ENCODE measurements around the gene VCP.

VCP gene

DNA sequence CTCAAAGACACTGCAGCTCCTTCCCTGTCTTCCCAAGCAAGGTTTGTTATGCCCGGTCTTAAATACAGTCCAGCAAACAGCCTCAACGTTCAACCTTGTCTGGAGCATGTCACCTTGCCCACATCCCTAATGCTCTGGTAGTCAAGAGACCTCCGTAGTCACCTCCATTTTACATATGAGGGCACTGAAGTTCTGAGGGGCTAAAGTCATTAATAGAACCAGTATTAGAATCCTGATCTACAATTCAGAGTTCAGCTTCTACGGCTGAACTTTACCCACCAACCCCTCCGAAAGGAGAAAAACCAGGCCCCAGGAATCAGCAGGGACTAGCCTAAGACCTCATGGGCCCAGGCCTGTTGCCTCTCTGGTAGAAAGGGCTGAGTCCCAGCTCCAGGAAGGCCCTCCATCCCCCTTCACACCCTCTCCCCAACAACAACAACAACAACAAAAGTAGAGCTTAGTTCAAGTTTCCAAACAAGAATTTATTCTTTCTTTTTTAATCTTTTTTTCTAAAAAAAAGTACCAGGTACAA is 31.3 kb upstream of the VCP start:
- DNase-seq (ENCODE audit: low read depth in 2 of 2) = no peak

GRCh38 chr9:35102769-35103659 is 30.6 kb upstream of the VCP start, which contains the start of gene STOML2:
Gene STOML2 (minus strand): TSS chr9:35103131. CDS start chr9:35103094, 37 bp downstream.
- DNase-seq (ENCODE audit: low read depth in 2 of 2) = peak; percentile 82 to 85

GRCh38 chr9:35102465-35102768 is 30.0 kb upstream of the VCP start:
- no peak for DNase-seq (ENCODE audit: low read depth in 2 of 2)

GRCh38 chr9:35097573-35097972 is 25.1 kb upstream of the VCP start:
- DNase-seq (ENCODE audit: low read depth in 2 of 2) = no peak

DNA sequence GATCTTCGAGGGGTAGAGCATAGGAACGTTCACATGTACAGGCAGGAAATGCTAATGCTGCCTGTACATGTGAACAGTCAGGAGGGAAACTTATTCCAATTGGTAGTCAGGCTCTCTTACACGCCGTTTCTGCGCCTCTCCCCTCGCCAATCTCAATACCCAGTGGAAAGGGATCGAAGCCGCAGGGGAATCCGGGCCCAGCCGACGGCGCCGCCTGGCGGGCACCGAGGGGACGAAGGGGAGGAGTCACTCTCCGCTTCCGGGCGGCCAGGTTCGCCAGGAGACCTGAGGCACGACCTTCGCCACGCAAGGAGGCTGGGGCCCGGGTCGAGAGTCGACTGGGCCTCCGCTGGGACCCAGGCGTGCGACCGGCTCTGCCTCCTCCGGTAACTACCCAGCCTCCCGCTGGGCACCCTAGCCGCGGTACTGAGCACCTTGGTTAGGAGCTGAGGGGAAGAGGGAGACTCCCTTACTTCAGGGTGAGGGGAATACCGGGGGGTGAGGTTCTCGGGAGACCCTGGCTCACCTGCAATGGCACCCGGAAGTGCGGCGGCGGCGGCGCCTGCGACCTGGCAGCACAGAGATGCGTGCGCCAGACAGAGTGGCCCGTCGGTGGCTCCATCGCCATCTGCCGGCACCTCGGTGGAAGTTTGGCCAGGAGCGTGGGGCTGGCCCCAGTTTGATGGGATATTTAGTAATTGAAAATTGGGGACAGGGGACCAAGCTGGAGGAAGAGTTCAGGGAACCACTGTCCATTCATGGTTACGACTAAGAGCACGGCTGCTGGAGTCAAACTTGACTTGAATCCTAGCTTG is 23.8 kb upstream of the VCP start, which contains the start of gene PIGO:
TSS of gene PIGO (minus strand) at position 557 of the 815 bp plus-strand sequence. CDS start 1,026 bp downstream, outside the sequence.
- peak; percentile 70 to 80 for DNase-seq (ENCODE audit: low read depth in 2 of 2)

GRCh38 chr9:35091536-35091935 is 19.1 kb upstream of the VCP start:
- DNase-seq (ENCODE audit: low read depth in 2 of 2) = no peak

GRCh38 chr9:35089434-35089833 is 17.0 kb upstream of the VCP start:
- DNase-seq (ENCODE audit: low read depth in 2 of 2) = no peak

- DNase-seq (ENCODE audit: low read depth in 2 of 2) = no peak
Measured at GRCh38 chr9:35085078-35085477, 12.7 kb upstream of the VCP start.

- peak; percentile 58 to 66 for DNase-seq (ENCODE audit: low read depth in 2 of 2)
Measured at GRCh38 chr9:35079426-35080341, 7.3 kb upstream of the VCP start, which contains the start of gene FANCG. Gene FANCG (minus strand): TSS chr9:35079942. CDS start chr9:35079524, 418 bp downstream.

DNA sequence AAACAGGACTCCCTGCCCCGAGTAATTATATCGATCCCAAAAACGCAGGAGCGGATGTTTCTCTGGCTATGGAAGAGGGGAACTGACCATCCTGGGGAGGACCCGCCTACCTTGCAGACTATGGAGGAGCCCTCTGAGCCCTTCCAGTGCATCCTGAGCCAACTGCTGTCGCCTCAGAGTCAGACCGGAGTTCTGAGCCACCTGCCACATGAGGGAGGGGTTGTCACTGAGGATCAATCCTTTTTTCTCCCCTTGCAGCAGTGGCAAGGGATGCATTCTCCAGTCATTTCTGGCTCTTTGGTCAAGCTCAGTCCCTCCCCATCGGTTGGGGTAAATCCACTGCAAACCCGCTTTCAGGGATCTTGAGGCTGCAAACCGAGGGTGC is 6.6 kb upstream of the VCP start:
- DNase-seq (ENCODE audit: low read depth in 2 of 2) = no peak

- no peak for DNase-seq (ENCODE audit: low read depth in 2 of 2)
Measured at GRCh38 chr9:35078066-35078465, 5.6 kb upstream of the VCP start.

DNA sequence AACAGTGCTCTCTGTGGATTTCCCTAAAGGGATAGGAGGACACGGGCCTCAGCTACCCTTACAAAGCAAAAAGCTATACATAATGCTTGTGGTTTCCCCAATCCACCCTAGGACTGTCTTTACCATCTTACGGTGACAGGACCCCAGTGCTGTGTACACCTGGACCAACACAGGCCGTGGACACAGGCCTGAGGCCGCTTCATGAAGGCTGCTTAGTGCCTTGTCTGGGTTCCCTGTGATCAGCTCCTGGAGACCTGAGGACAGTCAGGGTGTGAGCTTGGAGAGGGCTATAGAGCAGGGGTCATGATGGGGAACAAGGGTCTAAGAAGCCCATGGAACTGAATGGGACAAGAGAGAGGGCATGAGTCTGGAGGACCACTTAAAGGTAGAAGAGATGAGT is 4.4 kb upstream of the VCP start:
- no peak for DNase-seq (ENCODE audit: low read depth in 2 of 2)

GRCh38 chr9:35075358-35075757 is 2.9 kb upstream of the VCP start:
- no peak for DNase-seq (ENCODE audit: low read depth in 2 of 2)

- DNase-seq (ENCODE audit: low read depth in 2 of 2) = no peak
Measured at GRCh38 chr9:35074791-35075190, 2.4 kb upstream of the VCP start.

- no peak for DNase-seq (ENCODE audit: low read depth in 2 of 2)
Measured at GRCh38 chr9:35074141-35074540, 1.7 kb upstream of the VCP start.

GRCh38 chr9:35073279-35073612 is 821 bp upstream of the VCP start:
- DNase-seq (ENCODE audit: low read depth in 2 of 2) = no peak

DNA sequence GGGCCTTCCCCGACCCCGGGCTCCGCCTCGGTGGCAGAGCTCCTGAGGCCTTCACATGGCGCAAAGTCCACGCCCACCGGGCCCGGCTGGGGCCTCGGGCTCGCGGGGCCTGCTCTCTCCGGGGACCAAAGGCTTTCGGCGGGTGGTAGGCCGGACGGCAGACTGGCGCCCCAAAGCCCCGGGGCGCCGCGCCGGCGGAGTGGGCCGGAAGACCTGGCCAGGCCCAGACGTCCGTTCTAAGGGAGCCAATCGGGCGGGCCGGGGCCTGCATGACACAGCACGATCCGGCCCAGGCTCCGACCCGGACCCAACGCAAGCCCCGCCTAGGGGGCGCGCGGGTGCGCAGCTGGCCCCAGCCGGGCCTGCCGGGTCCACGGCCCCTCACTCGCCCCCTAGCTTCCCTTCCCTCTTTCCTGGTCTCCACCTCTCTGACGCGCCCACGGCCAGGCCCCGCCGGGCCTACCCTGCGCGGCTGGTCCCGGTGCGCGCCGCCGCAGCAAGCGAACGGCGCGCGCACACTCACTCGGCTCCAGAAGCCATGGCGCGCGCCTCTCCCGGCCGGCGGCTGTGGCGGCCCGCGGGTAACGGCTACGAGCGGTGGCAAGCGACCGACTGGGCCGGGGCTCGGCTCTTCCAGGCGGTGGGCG is 488 bp downstream of the VCP start:
- peak; percentile 50 to 59 for DNase-seq (ENCODE audit: low read depth in 2 of 2)

DNA sequence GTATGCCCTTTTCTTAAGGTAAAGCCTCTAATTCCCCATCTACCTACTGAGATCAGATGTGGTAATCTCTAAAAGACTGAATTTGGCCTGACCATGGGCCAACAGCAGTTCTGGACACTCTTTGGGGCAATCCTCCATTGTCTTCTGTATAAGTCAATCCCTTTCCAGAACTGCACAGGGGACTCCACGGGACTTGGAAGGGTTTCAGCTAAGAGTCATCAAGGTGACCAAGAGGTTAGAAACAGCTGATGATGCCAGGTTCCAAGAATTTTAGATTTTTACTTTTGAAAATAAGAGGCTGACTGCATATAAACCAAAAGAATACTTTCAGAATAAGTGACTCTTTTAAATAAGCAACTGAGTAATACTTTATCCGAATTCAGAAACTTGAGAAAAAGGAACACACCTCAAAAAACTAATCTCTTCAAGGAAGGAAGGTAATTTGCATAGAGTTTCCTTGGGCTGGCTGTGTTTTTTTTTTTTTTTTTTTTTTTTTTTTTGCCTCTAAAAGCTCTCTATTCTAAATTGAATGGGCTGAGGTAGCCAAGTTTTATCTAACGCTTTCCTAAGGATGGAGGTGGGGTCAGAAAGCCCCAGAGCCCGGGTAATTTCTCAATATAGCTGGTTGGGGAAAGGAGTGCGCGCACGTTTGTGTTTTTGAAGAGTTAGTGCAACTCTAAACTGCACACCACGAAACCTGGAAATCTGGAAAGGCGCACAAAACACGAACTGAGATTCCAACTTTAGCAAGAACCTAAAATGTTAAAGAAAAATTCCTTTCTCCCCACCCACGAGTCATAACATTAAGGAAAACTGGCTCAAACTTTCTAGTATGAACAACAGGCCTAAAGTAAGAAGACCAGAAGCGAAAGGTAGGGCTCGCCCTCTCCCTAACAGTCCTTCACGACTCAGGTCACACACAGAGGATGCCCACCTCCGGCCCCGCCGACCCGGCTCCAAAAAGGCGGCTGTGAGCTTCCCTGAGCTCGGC is 1.3 kb downstream of the VCP start:
- DNase-seq (ENCODE audit: low read depth in 2 of 2) = no peak

GRCh38 chr9:35069020-35069419 is 3.4 kb downstream of the VCP start:
- no peak for DNase-seq (ENCODE audit: low read depth in 2 of 2)

GRCh38 chr9:35067056-35067455 is 5.4 kb downstream of the VCP start:
- DNase-seq (ENCODE audit: low read depth in 2 of 2) = no peak

Measured in stimulated activated CD8-positive, alpha-beta memory T cell treated with anti-CD3 and anti-CD28 coated beads, Interleukin-2, amount 100 ng/mL, for 1 hour (primary cell).